ENCODE data around the gene TIMP2.

Gene TIMP2

DNA sequence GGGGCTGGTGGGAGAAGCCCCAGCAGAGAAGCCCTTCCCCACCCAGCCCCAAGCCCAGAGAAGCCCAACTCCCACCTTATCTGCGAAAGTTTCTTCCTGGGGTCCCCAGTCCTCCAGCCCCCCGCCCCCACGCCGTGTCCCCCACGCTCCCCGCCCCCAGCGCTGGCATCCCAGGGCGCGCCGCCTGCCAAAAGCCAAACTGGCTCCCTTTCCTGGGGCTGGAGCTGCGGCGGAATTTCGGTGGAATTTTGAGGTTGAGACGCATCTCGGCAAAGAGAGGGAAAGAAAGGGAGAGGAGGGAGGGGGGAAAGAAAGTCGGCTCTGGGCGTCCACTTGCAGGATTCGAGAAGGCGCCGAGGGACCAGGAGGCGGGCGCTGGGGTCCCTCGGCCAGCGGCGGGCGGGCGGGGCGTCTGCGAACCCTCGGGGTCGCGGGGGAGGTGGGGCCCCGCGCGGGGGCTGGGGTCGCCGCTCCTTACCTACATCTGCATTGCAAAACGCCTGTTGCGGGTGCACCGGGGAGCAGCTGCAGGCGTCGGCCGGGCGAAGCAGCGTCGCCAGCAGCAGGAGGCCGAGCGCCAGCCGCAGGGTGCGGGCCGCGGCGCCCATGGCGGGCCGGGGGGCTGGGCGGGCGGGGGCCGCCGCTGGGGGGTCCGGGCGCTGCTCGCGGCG, 571 bp downstream of the TIMP2 start:
- peak overlapping the region; percentile 85 for H3K27ac ChIP-seq
- no peak overlapping the region for H3K4me3 ChIP-seq (IDR thresholded peaks at IDR 0.05; ENCODE audit: insufficient read depth, low read depth, low read length)
- H3K36me3 ChIP-seq (ENCODE audit: insufficient read depth), result no peaks in the 10 kb centered on the region
- no peaks in the 10 kb centered on the region for H3K27me3 ChIP-seq (ENCODE audit: insufficient read depth, low read depth)
- TF ChIP-seq, protein P1, sequence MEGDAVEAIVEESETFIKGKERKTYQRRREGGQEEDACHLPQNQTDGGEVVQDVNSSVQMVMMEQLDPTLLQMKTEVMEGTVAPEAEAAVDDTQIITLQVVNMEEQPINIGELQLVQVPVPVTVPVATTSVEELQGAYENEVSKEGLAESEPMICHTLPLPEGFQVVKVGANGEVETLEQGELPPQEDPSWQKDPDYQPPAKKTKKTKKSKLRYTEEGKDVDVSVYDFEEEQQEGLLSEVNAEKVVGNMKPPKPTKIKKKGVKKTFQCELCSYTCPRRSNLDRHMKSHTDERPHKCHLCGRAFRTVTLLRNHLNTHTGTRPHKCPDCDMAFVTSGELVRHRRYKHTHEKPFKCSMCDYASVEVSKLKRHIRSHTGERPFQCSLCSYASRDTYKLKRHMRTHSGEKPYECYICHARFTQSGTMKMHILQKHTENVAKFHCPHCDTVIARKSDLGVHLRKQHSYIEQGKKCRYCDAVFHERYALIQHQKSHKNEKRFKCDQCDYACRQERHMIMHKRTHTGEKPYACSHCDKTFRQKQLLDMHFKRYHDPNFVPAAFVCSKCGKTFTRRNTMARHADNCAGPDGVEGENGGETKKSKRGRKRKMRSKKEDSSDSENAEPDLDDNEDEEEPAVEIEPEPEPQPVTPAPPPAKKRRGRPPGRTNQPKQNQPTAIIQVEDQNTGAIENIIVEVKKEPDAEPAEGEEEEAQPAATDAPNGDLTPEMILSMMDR (conservative IDR thresholded peaks at IDR 0.05; ENCODE audit: low read depth, low read length), result no peak
- peak overlapping the region; percentile 72 for H3K9ac ChIP-seq
- H2AFZ ChIP-seq (ENCODE audit: low read depth), result peak overlapping the region; percentile 70; the same call in 1 of the 2 replicates
- H3K4me1 ChIP-seq (ENCODE audit: low read depth, poor library complexity, severe bottlenecking), result peaks cover 26% of the 10 kb centered on the region
- no peaks in the 10 kb centered on the region for H4K20me1 ChIP-seq (ENCODE audit: insufficient read depth)
- peaks cover 44% of the 10 kb centered on the region for H3K79me2 ChIP-seq (ENCODE audit: insufficient read depth, low read depth)
- H3K4me2 ChIP-seq, result peak overlapping the region; percentile 88

DNA sequence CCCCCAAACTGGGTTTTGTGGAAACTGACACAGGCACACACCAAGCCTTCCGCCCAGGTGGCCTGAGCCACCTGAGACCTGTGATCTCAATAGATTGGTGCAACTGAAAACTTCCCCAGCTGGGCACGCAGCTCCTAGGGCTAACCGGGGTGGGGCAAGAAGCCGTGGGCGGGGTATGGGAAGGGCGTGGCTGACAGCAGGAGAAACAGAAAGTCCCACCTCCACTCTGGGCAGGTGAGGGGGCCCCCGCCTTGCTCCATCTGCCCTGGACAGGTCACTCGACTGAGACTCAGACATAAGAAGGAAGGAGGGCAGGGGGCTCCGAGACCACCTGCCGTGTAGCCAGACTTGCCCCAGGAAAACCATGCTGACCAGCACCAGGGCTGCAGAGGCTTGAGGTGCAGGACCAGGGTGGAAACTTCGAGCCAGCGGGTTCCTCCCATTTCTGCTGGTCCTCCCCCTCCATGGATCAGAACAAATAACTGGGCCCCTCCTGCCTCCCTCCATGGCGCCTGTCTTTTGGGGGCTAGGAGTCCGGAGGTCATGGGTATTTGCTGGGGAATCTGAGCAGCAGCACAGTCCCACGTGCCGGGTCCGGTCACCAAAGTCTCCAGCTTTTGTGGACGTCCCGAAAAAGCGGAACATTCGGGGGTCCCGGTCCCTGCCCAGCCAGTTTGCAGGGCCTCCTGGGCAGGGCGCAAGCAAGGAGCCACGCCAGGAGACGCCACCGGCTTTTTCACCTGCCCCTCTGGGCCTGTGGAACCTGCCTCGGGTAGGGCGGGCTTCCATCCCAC, 1.3 kb downstream of the TIMP2 start:
- peak overlapping the region; percentile 88 for H3K4me2 ChIP-seq
- no peaks in the 10 kb centered on the region for H4K20me1 ChIP-seq (ENCODE audit: insufficient read depth)
- peaks cover 26% of the 10 kb centered on the region for H3K4me1 ChIP-seq (ENCODE audit: low read depth, poor library complexity, severe bottlenecking)
- H3K9ac ChIP-seq, result peak overlapping the region; percentile 72
- H3K36me3 ChIP-seq (ENCODE audit: insufficient read depth), result no peaks in the 10 kb centered on the region
- TF ChIP-seq, protein P1 (conservative IDR thresholded peaks at IDR 0.05; ENCODE audit: low read depth, low read length), result no peak
- H3K4me3 ChIP-seq (IDR thresholded peaks at IDR 0.05; ENCODE audit: insufficient read depth, low read depth, low read length), result no peak overlapping the region
- H3K27me3 ChIP-seq (ENCODE audit: insufficient read depth, low read depth), result no peaks in the 10 kb centered on the region
- H3K79me2 ChIP-seq (ENCODE audit: insufficient read depth, low read depth), result peaks cover 52% of the 10 kb centered on the region
- H3K27ac ChIP-seq, result peak overlapping the region; percentile 85
- peak overlapping the region; percentile 70 for H2AFZ ChIP-seq (ENCODE audit: low read depth)

DNA sequence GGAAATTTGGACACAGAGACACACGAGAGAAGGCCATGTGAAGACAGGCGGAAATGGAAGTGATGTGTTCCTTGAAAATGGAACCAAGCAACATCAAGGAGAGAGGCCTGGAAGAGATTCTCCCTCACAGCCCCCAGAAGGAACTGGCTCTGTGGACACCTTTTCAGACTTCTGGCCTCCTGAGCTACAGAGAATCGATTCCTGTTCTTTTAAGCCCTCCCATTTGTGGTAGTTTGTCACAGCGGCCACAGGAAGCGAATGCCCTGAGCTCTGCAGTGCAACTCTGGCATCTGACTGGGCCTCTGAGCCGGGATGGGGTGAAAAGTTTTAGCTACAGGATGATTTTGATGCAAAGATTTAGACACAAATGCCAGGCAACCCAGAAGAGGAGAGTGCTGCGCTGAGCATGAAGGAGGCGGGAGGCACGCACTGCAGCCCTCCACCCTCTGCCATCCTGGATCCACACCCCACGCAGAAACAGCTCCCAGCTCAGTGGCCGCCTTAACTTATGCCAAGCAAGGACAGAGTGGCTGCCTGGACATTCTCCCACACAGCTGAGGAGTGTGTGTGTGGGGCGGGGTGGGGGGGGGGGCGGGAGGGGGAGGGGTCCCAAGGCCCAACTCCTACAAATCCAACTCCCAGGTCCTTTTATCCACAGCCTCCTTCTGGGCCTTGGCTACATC, 2.2 kb downstream of the TIMP2 start:
- peak overlapping the region; percentile 85 for H3K27ac ChIP-seq
- no peaks in the 10 kb centered on the region for H3K36me3 ChIP-seq (ENCODE audit: insufficient read depth)
- peak overlapping the region; percentile 54; the same call in 1 of the 2 replicates for H3K9ac ChIP-seq
- peak overlapping the region; percentile 88 for H3K4me2 ChIP-seq
- H3K79me2 ChIP-seq (ENCODE audit: insufficient read depth, low read depth), result peaks cover 57% of the 10 kb centered on the region
- no peaks in the 10 kb centered on the region for H4K20me1 ChIP-seq (ENCODE audit: insufficient read depth)
- H3K4me1 ChIP-seq (ENCODE audit: low read depth, poor library complexity, severe bottlenecking), result peaks cover 26% of the 10 kb centered on the region
- TF ChIP-seq, protein P1 (conservative IDR thresholded peaks at IDR 0.05; ENCODE audit: low read depth, low read length), result no peak
- no peaks in the 10 kb centered on the region for H3K27me3 ChIP-seq (ENCODE audit: insufficient read depth, low read depth)
- no peak overlapping the region for H3K4me3 ChIP-seq (IDR thresholded peaks at IDR 0.05; ENCODE audit: insufficient read depth, low read depth, low read length)
- H2AFZ ChIP-seq (ENCODE audit: low read depth), result no peak overlapping the region

DNA sequence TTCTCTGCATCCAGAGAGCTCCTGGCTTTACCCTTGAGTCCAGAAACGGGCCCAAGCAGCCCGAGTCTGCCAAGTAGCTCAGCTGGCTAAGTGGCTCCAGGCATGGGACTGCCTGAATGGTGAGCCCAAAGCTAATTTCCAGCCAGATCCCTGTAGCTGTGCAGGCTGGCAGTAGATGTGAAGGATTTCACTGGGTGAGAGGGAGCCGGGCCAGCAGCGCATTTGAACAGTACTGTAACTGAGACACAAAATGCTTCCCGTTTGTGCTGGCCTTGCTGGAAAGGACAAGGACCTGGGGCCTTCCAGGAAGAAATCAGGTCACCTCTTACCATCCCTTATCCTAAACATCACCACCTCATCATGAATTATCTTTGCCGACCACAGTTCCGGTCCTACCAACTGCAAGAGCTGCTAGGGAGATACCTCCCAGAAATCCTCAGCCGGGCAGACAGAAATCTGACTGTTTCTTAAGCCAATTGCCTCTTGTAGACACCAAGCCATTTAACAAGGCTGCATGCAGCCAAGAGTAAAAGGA, 3.7 kb downstream of the TIMP2 start:
- no peaks in the 10 kb centered on the region for H4K20me1 ChIP-seq (ENCODE audit: insufficient read depth)
- no peaks in the 10 kb centered on the region for H3K36me3 ChIP-seq (ENCODE audit: insufficient read depth)
- H3K9ac ChIP-seq, result no peak overlapping the region
- peaks cover 26% of the 10 kb centered on the region for H3K4me1 ChIP-seq (ENCODE audit: low read depth, poor library complexity, severe bottlenecking)
- peaks cover 69% of the 10 kb centered on the region for H3K79me2 ChIP-seq (ENCODE audit: insufficient read depth, low read depth)
- TF ChIP-seq, protein P1 (conservative IDR thresholded peaks at IDR 0.05; ENCODE audit: low read depth, low read length), result no peak
- no peak overlapping the region for H2AFZ ChIP-seq (ENCODE audit: low read depth)
- no peaks in the 10 kb centered on the region for H3K27me3 ChIP-seq (ENCODE audit: insufficient read depth, low read depth)
- no peak overlapping the region for H3K4me3 ChIP-seq (IDR thresholded peaks at IDR 0.05; ENCODE audit: insufficient read depth, low read depth, low read length)
- H3K27ac ChIP-seq, result no peak overlapping the region
- no peak overlapping the region for H3K4me2 ChIP-seq

Measured in KMS-11 (cell line).